Measurements from ENCODE around the gene SMAD1.
A peak's percentile ranks its signal among the peaks of the same experiment; 100 is the strongest.
"Not testable (repeated sequence)": the region's sequence is repeated elsewhere in the genome, so short reads cannot be mapped to it uniquely, and the experiment has no call there.

The SMAD1 gene

GRCh38 chr4:145531223-145531622, 49.6 kb downstream of the SMAD1 start:
- DNase-seq (ENCODE audit: low spot score) (no peak), ATAC-seq (ENCODE audit: low read depth) (no peak)
- Histone ChIP-seq H3K27me3 (ENCODE audit: insufficient read depth, poor library complexity, severe bottlenecking) (no peaks in the 10 kb centered on the region), H3K4me3 (ENCODE audit: severe bottlenecking) (no peak overlapping the region), H3K4me1 (ENCODE audit: insufficient read depth, poor library complexity, severe bottlenecking) (peaks cover 8% of the 10 kb centered on the region), H3K27ac (ENCODE audit: poor library complexity, severe bottlenecking) (no peak overlapping the region), H3K9me3 (ENCODE audit: severe bottlenecking) (no peaks in the 10 kb centered on the region), H3K36me3 (ENCODE audit: low read depth) (no peaks in the 10 kb centered on the region)
- TF ChIP-seq CTCF (IDR thresholded peaks at IDR 0.05; ENCODE audit: poor library complexity, severe bottlenecking) = no peak

GRCh38 chr4:145531859-145532258, 50.2 kb downstream of the SMAD1 start:
- no peaks in the 10 kb centered on the region for H3K9me3 ChIP-seq (ENCODE audit: severe bottlenecking)
- ATAC-seq (ENCODE audit: low read depth) = no peak
- H3K36me3 ChIP-seq (ENCODE audit: low read depth) = no peaks in the 10 kb centered on the region
- peaks cover 8% of the 10 kb centered on the region for H3K4me1 ChIP-seq (ENCODE audit: insufficient read depth, poor library complexity, severe bottlenecking)
- TF ChIP-seq CTCF (IDR thresholded peaks at IDR 0.05; ENCODE audit: poor library complexity, severe bottlenecking) = no peak
- no peak overlapping the region for H3K27ac ChIP-seq (ENCODE audit: poor library complexity, severe bottlenecking)
- no peaks in the 10 kb centered on the region for H3K27me3 ChIP-seq (ENCODE audit: insufficient read depth, poor library complexity, severe bottlenecking)
- DNase-seq (ENCODE audit: low spot score) = no peak
- no peak overlapping the region for H3K4me3 ChIP-seq (ENCODE audit: severe bottlenecking)

DNA sequence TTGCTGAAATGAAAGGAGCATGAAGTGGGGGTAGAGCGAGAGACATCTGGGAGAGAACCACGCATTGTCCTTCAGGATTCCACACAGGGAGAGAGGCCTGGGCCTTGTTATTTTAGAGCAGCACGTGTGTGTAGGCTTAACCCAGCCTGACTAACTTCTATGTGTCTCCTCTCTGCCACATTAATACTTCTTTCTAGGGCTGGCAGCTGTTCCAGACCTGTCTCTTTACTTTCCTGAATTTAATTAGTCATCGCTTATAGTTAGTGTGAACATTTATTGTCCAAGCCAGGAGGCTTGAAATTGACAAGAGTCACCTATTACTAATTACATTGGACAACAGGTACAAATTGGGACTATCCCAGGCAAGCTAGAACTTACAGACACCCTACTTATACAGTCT, 51.3 kb downstream of the SMAD1 start:
- Histone ChIP-seq H3K9me3 (ENCODE audit: severe bottlenecking) (no peaks in the 10 kb centered on the region), H3K27me3 (ENCODE audit: insufficient read depth, poor library complexity, severe bottlenecking) (no peaks in the 10 kb centered on the region), H3K4me1 (ENCODE audit: insufficient read depth, poor library complexity, severe bottlenecking) (peaks cover 8% of the 10 kb centered on the region), H3K27ac (ENCODE audit: poor library complexity, severe bottlenecking) (no peak overlapping the region), H3K4me3 (ENCODE audit: severe bottlenecking) (no peak overlapping the region), H3K36me3 (ENCODE audit: low read depth) (no peaks in the 10 kb centered on the region)
- TF ChIP-seq CTCF (IDR thresholded peaks at IDR 0.05; ENCODE audit: poor library complexity, severe bottlenecking) = no peak
- DNase-seq (ENCODE audit: low spot score) (no peak), ATAC-seq (ENCODE audit: low read depth) (peak; percentile 46; the same call in 1 of the 3 replicates)

DNA sequence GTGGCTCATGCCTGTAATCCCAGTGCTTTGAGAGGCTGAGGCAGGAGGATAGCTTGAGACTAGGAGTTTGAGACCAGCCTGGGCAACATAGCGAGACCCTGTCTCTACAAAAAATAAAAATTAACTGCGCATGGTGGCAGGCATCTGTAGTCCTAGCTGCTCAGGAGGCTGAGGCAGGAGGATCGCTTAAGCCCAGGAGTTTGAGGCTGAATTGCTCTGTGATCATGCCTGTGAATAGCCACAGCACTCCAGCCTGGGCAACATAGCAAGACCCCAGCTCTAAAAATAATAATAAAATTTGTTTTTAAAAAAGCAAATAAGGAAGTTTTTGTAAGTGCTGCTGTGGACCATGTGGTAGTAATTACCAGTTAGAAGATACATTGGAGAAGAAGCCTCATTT, 51.8 kb downstream of the SMAD1 start:
- H3K36me3 ChIP-seq (ENCODE audit: low read depth); DNase-seq (ENCODE audit: low spot score); H3K9me3 ChIP-seq (ENCODE audit: severe bottlenecking); H3K27ac ChIP-seq (ENCODE audit: poor library complexity, severe bottlenecking); ATAC-seq (ENCODE audit: low read depth); H3K4me3 ChIP-seq (ENCODE audit: severe bottlenecking); H3K4me1 ChIP-seq (ENCODE audit: insufficient read depth, poor library complexity, severe bottlenecking); H3K27me3 ChIP-seq (ENCODE audit: insufficient read depth, poor library complexity, severe bottlenecking): not testable (repeated sequence)

DNA sequence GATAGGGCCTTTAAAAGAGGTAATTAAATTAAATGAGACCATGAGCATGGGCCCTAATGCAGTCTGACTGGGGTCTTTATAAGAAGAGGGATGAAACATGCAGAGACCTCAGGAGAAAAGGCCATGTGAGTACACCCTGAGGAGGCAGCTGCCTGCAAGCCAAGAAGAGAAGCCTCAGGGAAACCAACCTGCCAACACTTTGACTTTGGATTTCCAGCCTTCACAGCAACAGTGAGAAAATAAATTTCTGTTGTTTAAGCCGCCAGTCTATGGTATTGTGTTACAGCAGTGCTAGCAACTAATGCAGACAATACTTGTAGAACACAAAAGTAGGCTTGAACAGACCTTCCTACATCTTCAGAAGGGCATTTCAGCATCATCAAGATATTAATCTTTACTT, 52.3 kb downstream of the SMAD1 start:
- Histone ChIP-seq H3K27ac (ENCODE audit: poor library complexity, severe bottlenecking) (no peak overlapping the region), H3K4me3 (ENCODE audit: severe bottlenecking) (no peak overlapping the region), H3K36me3 (ENCODE audit: low read depth) (no peaks in the 10 kb centered on the region), H3K4me1 (ENCODE audit: insufficient read depth, poor library complexity, severe bottlenecking) (peaks cover 8% of the 10 kb centered on the region), H3K9me3 (ENCODE audit: severe bottlenecking) (no peaks in the 10 kb centered on the region), H3K27me3 (ENCODE audit: insufficient read depth, poor library complexity, severe bottlenecking) (no peaks in the 10 kb centered on the region)
- ATAC-seq (ENCODE audit: low read depth) = no peak
- TF ChIP-seq CTCF (IDR thresholded peaks at IDR 0.05; ENCODE audit: poor library complexity, severe bottlenecking) = no peak
- DNase-seq (ENCODE audit: low spot score) = no peak
